HG03432 (cell line): ENCODE results near the gene NHLRC4.

Experiments used
- ATAC-seq: cut with Tn5 transposase; IDR thresholded peaks from one replicate; pipeline ENCODE4 v1.9.1; 2021; ENCODE audit warnings: mild to moderate bottlenecking, moderate library complexity; ENCODE audit not compliant: unreplicated experiment

NHLRC4 gene, protein sequence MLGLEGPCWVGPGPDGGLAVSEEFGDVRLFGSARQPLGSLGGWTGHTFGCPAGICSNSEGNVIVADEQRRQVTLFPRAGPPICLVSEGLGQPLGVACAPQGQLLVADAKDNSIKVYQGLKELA

DNA sequence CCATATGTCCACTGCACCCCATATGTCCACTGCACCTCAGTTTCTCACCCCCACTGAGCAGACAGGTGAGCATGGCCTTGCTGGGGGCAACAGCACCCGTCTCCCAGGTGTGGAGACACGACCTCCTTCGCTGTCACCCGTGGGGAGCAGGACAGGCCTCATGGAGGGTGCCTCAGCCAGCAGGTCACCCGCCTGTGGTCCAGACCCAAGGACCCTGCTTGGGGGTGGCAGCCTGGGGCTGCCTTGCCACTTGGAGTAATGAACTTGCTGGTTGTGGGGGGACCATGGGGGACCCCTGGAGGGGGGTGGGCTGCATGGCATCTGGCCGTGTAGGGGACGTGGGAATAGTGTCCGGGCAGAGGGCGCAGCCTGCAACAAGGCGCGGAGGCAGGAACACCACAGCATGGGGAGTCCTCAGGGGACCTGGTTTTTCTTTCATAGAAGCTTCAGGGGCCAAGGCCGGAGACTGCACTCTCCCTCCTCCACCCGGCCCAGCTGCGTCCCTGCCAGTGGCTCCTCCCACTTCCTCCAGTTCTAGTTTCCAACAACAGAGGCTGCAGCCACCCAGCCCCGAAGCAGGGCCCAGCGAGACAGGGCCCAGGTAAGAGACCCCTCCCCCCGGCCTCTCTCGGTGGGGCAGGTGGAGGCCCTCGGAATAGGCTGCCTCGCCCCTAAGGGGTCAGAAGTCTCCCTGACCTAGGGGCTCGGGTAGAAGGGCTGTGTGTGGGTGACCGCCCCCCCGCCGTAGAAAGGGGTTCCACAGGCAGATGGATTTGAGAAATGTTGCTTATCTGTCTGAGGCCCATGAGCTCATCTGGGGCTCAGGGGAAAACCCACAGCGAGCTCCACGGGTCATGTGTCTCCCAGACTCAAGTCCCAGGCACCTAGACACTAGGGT, at the start of gene NHLRC4:
NHLRC4 (plus strand) TSS at position 531 of the 898 bp plus-strand sequence. CDS start 1,043 bp downstream, outside the sequence.
- peak; percentile 43 for ATAC-seq

DNA sequence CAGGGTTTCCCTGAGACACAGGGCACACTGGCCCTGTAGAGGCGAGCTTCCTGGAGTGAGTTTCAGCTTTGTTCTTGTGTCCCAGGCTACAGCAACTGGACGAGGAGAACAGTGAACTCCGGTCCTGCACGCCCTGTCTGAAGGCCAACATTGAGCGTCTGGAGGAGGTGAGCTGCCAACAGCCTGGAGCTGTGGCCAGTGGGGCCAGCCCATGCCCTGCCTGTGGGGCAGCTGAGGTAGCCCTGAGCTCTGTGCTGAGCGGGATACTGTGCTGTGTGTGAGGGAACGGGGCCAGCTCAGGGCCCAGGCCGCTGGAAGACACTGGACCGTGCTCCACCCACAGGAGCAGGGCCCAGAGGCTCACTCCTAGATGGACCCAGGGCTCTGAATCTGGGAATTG, 47.9 kb upstream of the NHLRC4 start:
- ATAC-seq: no peak

DNA sequence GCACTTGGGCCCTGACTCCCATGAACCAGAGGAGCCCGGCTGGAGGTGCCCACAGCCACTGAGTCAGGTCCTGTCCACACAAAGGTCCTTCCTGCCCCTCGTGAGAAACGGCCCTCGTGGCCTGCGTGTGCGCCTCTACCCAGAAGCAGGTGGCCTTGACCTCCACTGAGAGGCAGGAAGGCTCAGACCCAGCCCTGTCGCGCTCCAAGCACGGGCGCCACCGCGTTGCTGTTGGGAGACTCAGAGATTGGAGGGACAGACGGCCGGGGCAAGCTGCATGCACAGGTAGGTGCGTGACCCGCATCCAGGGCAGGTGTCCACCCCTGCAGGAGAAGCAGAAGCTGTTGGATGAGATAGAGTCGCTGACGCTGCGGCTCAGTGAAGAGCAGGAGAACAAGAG, 47.4 kb upstream of the NHLRC4 start:
- no peak for ATAC-seq

DNA sequence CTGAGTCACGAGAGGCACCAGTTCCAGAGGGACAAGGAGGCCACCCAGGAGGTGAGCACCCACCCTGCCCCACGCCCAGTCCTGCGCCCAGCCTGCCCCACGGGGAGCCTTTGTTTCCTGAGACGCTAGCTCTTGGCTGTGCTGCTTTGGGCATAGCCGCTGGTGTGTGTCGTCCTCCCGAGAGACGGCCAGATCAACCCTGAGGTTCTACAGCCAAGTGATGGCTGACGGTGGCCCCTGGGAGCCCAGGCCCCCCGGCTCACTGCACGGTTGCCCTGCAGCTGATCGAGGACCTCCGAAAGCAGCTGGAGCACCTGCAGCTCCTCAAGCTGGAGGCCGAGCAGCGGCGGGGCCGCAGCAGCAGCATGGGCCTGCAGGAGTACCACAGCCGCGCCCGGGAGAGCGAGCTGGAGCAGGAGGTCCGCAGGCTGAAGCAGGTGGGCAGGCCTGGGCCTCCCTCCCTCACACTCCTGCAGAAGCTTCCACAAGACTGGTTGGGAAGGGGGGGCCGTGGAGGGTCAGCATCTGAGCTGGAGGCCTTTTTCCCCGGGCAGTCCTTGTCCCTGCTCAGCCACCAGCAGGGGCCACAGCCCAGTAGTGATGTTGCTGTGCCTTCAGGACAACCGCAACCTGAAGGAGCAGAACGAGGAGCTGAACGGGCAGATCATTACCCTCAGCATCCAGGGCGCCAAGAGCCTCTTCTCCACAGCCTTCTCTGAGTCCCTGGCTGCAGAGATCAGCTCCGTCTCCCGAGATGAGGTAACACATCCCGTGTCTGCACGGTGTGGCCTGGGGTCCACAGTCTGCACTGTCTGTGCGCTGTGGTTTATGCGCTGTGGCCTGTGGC, 46.7 kb upstream of the NHLRC4 start:
- ATAC-seq: no peak

DNA sequence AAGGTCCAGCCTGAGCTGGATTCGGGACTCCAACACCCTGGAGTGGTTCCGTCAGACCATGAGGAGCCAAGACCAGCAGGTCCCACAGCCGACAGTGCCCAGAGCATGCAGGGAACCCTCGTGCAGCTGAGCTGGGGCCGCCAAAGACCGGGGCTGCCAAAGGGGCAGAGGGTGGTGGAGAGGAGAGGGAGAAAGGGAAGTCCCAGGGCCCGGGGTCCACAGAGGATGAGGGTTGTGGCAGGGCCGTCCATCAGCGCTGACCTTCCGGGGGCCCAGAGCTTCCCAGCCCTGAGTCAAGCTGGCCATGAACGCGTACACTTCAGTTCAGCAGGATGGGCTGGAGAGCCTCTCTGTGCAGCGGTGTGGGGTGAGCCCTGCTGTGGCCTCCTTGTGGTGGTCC, 46.0 kb upstream of the NHLRC4 start:
- no peak for ATAC-seq

DNA sequence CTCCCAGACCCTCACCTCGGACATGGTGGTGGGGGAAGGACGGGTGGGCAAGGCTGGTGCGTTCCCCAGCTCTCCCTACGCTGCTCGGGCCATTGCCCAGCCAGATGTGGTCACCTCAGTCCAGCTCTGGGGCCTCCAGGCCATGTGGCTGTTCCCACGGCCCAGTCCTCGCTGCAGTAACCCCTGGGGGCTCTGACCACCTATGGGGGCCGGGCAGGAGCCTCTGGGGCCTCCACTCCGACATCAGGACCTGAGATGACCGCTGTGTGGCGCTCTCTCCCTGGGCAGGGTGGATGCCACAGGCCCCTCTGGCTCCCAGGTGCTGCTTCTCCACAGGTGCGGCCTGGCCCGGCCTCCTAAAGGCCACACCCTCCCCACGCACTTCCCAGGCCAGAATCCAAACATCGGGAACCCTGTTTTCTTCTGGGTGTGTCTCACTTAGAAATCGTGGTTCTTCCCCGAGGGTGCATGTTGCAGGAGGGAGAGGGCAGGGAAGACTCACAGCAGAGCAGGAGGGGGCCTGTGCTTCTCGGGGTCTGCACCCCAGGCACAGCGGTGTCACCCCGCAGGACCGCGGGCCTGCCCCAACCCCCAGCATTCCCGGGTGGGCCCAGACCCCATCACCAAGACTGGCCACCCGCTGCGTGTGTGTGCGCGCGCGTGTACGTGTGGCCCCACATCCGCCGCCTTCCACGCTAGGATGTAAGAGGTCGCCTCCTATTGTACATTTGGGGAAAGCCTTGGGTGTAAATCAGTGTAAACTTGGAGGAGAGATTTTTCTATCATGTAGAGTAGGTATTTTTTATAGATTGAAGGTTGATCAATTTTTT, 45.2 kb upstream of the NHLRC4 start:
- no peak for ATAC-seq

DNA sequence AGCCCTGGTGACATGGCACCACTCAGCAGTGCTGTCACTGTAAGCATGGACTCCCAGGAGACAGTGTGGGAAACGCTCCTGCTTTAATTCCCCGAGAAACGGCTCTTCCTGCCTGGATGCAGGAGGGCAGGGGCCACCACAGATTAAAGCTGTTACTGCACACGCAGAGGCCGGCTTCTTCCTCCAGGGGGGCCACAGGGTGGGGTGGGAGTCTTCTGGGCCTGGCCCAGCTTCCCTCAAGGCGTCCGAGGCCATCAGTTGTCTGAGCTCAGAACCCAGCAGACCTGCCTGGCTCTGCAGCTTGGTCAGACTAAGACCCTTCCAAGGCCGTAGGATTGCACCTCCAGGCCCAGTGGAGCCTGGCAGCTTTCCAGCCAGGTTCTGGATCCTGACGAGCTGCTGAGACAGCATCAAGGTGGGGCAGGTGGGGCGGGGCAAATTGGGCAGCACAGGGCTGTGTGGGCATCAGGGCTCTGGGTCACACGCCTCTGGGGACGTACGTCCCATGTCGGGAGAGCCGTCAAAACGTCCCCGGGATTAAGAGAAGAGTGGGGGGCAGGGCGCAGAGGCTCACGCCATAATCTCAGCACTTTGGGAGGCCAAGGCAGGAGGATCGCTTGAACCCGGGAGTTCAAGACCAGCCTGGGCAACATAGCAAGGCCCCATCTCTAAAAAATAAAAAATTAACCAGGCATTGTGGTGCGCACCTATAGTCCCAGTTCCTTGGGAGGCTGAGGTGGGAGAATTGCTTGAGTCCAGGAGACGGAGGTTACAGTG, 44.3 kb upstream of the NHLRC4 start:
- no peak for ATAC-seq

DNA sequence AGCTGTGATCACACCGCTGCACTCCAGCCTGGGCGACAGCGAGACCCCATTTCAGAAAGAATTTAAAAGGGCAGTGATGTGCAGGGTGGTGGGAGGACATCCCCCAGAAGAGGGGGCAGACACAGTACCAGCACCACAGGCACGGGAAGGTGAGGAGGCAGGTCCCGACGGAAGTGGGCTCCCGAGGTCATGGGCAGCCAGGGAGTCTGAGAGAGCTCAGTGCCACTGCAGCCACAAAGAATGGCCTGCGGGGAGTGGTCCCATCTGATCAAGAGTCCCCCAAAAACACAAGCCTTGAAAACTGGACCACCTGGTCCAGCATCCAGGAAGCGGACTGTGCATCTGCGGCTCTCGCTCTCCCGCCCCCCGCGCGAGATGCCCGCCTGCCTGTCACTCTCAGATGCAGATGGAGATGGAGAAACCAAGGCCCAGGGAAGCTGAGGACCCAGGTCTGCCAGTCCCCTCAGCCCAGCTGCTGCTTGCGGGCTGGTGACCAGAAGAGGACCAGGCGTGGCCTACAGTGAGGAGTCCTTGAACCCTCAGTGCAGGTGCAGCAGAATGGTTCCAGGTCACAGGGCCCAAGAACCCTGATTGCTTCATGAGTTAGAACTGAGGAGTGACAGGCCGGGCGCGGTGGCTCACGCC, 43.6 kb upstream of the NHLRC4 start:
- ATAC-seq: no peak

DNA sequence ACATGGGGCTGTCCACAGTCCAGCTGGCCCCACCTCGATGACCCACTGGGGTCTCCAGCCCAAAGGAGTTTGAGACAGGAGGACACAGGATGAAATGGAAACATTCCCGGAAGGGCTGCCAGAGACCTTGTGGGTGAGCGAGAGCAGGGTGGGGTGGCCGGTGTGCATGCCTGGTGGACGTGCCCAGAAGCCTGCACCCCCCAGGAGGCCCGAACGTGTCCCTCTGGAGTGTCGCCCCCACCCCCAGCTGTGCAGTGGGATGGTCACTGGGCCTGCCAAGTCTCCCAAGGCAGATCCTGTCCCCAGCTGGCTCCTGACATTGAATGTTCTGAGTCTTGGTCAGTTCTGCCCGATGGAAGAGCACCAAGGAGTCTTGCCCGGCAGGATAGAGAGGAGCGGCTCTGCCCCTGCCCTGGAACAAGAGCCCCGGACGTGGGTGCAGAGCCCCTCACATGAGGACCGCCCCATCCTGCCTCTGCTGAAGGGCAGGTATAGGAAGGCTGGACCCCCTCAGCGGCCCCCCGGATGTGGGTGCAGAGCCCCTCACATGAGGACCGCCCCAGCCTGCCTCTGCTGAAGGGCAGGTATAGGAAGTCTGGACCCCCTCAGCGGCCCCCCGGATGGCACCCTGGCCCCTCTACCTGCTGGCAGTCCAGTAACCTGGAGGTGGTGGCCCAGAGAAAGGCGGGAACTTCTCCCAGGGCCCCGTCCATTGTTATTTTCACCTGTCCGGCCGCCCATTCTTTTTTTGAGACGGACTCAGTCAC, 42.3 kb upstream of the NHLRC4 start:
- no peak for ATAC-seq

DNA sequence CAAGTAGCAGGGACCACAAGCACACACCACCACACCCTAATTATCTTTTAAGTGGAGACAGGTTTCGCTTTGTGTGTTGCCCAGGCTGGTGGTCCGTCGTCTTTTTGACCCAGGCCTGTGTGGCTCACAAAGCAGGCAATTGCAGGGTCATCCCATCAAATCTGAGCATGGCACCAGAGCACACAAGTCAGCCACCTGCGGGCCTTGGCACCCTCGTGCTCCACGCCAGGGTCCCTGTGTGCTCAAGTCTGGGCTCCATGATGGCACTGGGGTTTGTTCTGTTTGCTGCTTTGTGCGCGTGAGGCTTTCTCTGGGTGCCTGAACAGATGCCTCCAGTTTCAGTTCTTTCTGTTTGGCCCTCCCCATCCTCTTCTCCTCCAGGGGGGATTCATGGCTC, 41.7 kb upstream of the NHLRC4 start:
- no peak for ATAC-seq

DNA sequence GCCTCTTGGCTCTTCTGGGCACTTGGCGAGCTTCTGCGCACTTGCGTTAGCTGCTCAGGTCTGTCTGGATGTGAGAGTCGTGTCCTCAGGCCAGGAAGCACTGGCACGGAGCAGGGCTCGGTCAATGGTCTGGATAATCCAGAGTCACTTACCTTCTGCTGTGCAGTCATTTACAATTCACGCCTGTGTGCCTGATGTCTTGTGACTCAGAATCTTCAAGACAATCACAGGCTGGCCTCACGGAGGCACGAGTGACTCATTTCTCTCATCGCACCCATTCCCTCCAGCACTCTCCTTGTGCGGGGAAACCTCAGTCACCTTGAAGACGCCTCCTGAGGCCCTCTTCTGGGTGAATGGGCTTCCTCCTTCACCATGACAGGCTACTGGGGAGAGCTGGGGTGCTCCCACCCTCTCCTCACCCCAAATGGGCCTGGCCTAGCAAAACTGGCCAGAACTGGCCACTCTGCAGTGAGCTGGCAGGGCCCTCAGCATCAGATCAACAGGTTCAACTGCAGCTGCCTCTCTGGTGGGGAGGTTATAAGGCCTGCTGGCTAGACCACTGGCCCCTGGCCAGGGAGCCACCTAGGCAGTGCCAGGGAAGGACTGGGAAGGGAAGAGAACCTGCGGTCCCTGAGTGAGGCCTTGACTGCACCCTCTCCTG, 41.2 kb upstream of the NHLRC4 start:
- ATAC-seq: peak; percentile 23

DNA sequence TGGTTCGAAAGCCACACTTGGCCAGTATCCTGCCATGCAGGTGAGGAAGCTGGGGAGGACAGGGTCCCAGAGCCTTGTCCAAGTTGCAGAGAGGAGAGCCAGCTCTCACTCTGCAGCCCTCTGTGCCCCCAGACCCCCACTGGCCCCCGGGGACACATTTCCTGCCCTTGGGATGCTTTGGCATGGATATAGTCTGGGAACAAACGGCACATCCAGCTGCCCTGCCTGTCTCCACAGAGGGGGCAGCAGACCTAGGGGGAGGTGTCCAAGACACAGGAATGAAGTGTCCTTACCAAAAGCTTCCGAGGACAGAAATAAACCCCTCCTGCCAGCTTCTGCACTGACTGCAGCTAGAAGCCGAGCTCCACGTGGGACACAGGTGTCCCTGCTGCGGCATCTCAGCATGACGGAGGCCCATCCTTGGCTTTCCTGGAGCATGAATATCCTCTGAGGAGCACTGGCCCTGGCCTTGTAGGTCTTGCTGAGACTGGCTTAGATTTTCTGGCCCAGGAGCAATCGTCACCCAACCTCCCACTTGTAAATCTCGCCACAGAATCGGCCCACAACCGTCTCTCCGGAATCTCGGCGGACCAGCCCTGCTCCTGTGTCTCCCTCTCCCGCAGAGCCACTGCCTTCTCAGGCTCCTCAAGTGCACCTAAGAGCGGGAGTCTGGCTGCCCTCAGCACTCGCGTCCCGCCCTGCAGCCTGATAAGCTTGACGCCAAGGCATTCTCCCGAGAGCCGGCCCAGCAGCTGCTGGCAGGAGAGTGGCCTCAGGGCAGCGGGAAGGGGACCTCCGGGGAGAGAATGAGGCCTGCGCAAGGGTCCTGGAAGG, 40.4 kb upstream of the NHLRC4 start:
- no peak for ATAC-seq

DNA sequence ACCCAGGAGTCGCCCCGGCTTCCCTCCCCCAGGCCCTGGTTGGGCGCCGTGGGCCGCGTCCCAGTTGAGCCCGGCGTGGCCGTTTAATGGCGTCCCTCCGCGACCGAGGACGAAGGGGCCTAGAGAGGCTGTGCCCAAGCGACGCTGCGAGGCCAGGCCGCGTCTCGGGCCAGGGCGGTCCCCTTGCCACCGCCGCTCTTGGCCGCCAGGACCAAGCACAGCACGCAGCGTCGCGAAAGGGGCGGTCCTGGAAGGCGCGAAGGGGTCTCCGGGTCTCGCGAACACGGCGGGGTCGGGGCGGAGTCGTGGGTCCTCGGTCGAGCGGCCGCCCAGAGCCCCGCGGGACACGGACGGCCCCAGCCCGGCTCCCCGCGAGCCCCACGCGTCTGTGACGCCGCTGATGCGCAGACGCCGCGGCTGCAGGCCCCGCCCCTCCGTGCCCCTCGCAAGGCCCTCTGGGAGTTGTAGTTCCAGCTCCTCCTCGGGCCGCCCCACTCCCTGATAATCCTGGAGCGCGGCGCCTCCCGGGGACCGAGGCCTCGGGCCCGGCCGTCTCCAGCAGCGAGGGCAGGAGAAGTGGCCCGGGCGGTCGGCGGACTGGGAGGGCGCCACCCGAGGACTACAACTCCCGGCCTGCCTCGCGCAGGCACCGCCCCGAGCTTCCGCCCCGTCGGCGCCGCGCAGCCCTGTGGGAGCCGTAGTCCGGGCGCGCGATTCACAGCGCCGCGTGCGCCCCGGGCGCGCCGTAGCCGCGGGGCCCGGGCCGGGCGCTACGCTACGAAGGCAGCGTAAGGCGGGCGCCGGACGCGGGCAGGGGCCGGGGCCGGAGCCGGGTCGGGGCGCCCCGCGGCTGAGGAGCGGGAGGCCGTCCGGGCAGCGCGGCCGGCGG, 39.5 kb upstream of the NHLRC4 start, which contains the start of gene CAPN15:
CAPN15 (plus strand) TSS at position 698 of the 889 bp plus-strand sequence. CDS start 19,127 bp downstream, outside the sequence.
- ATAC-seq: peak; percentile 66

DNA sequence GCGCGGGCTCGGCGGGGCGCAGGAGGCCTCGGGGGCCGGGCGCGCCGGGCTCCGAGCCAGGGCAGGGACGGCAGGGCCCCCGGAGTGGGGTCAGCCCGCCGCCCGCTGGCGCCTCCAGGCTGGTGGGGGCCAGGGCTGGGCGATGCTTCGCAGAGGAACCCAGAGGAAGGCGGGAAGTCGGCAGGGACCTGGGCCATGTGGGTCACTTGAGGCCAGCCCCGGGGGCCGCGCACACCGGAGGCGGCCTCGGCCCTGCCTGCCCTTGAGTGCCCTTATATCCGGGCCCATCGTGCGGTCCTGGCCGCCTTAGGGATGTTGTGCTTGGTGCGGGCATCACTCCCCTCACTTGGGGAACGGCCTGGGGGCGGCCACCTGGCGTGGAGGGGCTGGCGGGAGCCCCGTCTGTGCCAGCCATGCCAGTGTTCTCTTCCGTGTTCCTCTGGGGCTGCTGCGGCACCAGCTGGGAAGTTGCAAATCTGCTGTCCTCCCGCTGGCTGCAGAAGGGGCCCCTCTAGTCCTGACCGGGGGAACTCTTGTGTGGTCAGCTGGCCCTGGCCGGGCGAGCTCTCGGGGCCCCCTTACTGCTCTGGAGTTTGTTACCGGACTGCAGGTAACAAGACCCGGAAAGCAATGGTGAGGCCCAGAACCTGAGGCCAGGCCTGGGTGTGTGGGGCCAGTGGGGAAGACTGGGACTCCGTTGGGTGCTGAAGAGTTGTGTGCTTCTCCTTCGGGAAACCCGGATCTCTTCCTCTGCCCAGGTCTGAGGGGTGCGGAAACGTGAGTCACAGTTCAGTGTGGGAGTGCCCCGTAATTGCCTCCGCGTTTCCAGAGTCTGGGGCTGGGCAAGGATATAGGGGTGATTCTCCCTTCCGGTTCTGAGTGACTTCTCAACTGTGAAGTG, 38.4 kb upstream of the NHLRC4 start:
- ATAC-seq: peak; percentile 14

DNA sequence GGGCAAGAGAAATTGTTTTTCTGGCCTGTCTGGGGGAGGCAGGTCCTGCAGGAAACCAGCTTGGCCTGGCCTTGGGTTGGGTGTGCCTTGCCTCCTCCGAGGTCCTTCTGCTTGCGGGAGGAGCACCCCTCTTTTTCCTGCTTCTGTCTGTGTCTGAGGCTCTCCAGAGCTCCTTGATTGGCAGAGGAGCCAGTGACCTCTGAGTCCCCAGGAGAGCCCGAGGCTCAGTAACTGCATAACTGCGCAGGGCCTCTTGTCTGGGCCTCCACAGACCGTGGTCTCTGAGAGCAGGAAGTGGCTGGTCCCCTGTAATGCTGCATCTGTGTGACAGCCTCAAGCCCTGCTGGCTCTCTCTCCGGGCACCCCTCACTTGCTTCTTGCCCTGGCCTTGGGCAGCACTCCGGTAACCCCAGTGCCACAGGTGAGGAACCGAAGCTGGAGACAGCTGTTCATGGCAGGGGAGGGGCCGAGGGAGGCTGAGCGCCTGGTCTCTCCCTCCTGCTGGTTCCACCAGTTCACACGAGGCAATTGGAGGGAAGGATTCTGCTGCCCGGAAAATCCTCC, 37.7 kb upstream of the NHLRC4 start:
- ATAC-seq: no peak
